HCT116 (cell line): ENCODE measurements around the gene GALNT6. TPM values are rescaled to one million over a fixed set of nuclear protein-coding genes. Genes with fewer than 3 reads are reported as not detected.

ENCODE experiments used
- ATAC-seq: fragments of 200-7000 bp; cut with Tn5 transposase; 2 replicates; pipeline ENCODE4 v1.9.1; 2020; ENCODE audit warnings: mild to moderate bottlenecking, moderate library complexity
- BruUV-seq: library from RNA; stranded (reverse); fragments of 400-500 nt; replicated peaks from 2 replicates; lab custom pipeline; 2021; lab: Mats Ljungman, UMichigan
- CTCF ChIA-PET: fragments of 300-600 bp; sonication (Branson Sonifier 250); formaldehyde crosslinking; loops from one replicate; lab custom pipeline; 2021; ENCODE audit warnings: antibody characterized with exemption; lab: Charles Lee
- POLR2A ChIA-PET: fragments of 300-600, 350-600 bp; sonication (Branson Sonifier 250); formaldehyde crosslinking; loops from one replicate; lab custom pipeline; 2021; ENCODE audit warnings: antibody characterized with exemption; lab: Charles Lee
- RAD21 ChIA-PET, 2 experiments: fragments of 300-600 bp; sonication (Branson Sonifier 250); formaldehyde crosslinking; loops; one replicate each; lab custom pipeline; 2023; ENCODE audit warnings: low total read pairs in 2 of 2; ENCODE audit not compliant: uncharacterized antibody in 2 of 2, unreplicated experiment in 2 of 2, low non-redundant PET in 1 of 2; lab: Charles Lee
- DNase-seq: peaks from one replicate; pipeline ENCODE4 v3.0.0-alpha.2; 2010; ENCODE audit warnings: low read depth, low spot score
- H2AFZ ChIP-seq: fragments of 200-600 bp; shearing (Covaris generic), sonication (generic); 2 replicates; pipeline ENCODE4 v1.6.1; 2017; ENCODE audit warnings: low read depth, mixed run types, mixed read lengths, antibody characterized with exemption, low read length; ENCODE audit not compliant: poor library complexity, severe bottlenecking
- H3K27ac ChIP-seq: 2 replicates; pipeline ENCODE4 v1.5.1; 2012; ENCODE audit warnings: low read depth, low read length
- H3K27me3 ChIP-seq: fragments of 200-600 bp; sonication (generic); 2 replicates; pipeline ENCODE4 v1.6.1; 2016; ENCODE audit warnings: mixed run types, low read length, mixed read lengths; ENCODE audit not compliant: insufficient read depth
- H3K36me3 ChIP-seq, 2 experiments: fragments of 200-500 bp in 1 of 2; fragments of 200-600 bp in 1 of 2; sonication (Bioruptor generic) in 1 of 2; sonication (generic) in 1 of 2; 2 replicates each; pipeline versions ENCODE4 v1.5.1 to v1.6.1; 2014 to 2016; ENCODE audit warnings: low read length in 2 of 2, inconsistent platforms in 1 of 2, mixed read lengths in 1 of 2, mixed run types in 1 of 2; ENCODE audit not compliant: insufficient read depth in 2 of 2, control insufficient read depth in 1 of 2
- H3K4me1 ChIP-seq, 2 experiments: fragments of 200-600 bp in 1 of 2; sonication (generic) in 1 of 2; 2 replicates each; pipeline versions ENCODE4 v1.5.1 to v1.6.1; 2012 to 2017; ENCODE audit warnings: low read length in 2 of 2, inconsistent platforms in 1 of 2, mild to moderate bottlenecking in 1 of 2, mixed read lengths in 1 of 2, mixed run types in 1 of 2, moderate library complexity in 1 of 2; ENCODE audit not compliant: insufficient read depth in 2 of 2, control insufficient read depth in 1 of 2
- H3K4me2 ChIP-seq: fragments of 200-600 bp; sonication (generic); 2 replicates; pipeline ENCODE4 v1.6.1; 2017; ENCODE audit warnings: mixed run types, low read length, mixed read lengths
- H3K4me3 ChIP-seq, 2 experiments: fragments of 200-600 bp in 1 of 2; sonication (generic) in 1 of 2; replicated peaks in 1 of 2; 2 replicates each; pipeline ENCODE4 v1.5.1; 2011 to 2016; ENCODE audit warnings: low read length in 2 of 2, control low read depth in 1 of 2, low read depth in 1 of 2, mild to moderate bottlenecking in 1 of 2, mixed read lengths in 1 of 2, mixed run types in 1 of 2
- H3K79me2 ChIP-seq: fragments of 200-600 bp; sonication (generic); 2 replicates; pipeline ENCODE4 v1.6.1; 2017; ENCODE audit warnings: mild to moderate bottlenecking, mixed run types, low read length, moderate library complexity, mixed read lengths; ENCODE audit not compliant: insufficient read depth
- H3K9ac ChIP-seq: fragments of 200-600 bp; sonication (generic); 2 replicates; pipeline ENCODE4 v1.6.1; 2016; ENCODE audit warnings: low read length, mixed read lengths
- H3K9me2 ChIP-seq: fragments of 200-600 bp; sonication (generic), shearing (Covaris generic); 2 replicates; pipeline ENCODE4 v1.6.1; 2017; ENCODE audit warnings: mixed run types, mild to moderate bottlenecking, moderate library complexity; ENCODE audit not compliant: insufficient read depth
- H3K9me3 ChIP-seq, 2 experiments: fragments of 200-500 bp in 1 of 2; fragments of 200-600 bp in 1 of 2; sonication (Bioruptor generic) in 1 of 2; sonication (generic) in 1 of 2; 2 replicates each; pipeline ENCODE4 v1.6.1; 2014 to 2017; ENCODE audit warnings: low read length in 2 of 2, mixed read lengths in 2 of 2, inconsistent platforms in 1 of 2, low read depth in 1 of 2, mild to moderate bottlenecking in 1 of 2, mixed run types in 1 of 2, moderate library complexity in 1 of 2; ENCODE audit not compliant: control insufficient read depth in 1 of 2, insufficient read depth in 1 of 2
- H4K20me1 ChIP-seq: fragments of 200-600 bp; sonication (generic), shearing (Covaris generic); 2 replicates; pipeline ENCODE4 v1.6.1; 2017; ENCODE audit warnings: mixed run types, mild to moderate bottlenecking, moderate library complexity; ENCODE audit not compliant: insufficient read depth
- CBX3 ChIP-seq: IDR thresholded peaks from 2 replicates; pipeline ENCODE4 v1.6.1; 2012; ENCODE audit warnings: low read depth
- CTCF ChIP-seq, 3 experiments: fragments of 200-600 bp in 1 of 3; sonication (generic) in 1 of 3; IDR thresholded peaks in 2 of 3; conservative IDR thresholded peaks in 1 of 3; 2 replicates each; pipeline ENCODE4 v1.5.1; 2012 to 2017; ENCODE audit warnings: low read depth in 2 of 3, low read length in 2 of 3, antibody characterized with exemption in 1 of 3, borderline replicate concordance in 1 of 3, control low read depth in 1 of 3, mild to moderate bottlenecking in 1 of 3, mixed read lengths in 1 of 3, mixed run types in 1 of 3, moderate library complexity in 1 of 3; ENCODE audit not compliant: insufficient read depth in 1 of 3
- EZH2phosphoT487 ChIP-seq: fragments of 200-600 bp; IDR thresholded peaks from 2 replicates; pipeline ENCODE4 v1.6.1; 2018; ENCODE audit warnings: antibody characterized with exemption, borderline replicate concordance
- RAD21 ChIP-seq: IDR thresholded peaks from 2 replicates; pipeline ENCODE4 v1.6.1; 2012; ENCODE audit warnings: low read depth, mild to moderate bottlenecking
- intact Hi-C: fragments of 100-400 bp; cut with micrococcal nuclease; formaldehyde crosslinking; loops from 2 replicates; pipeline ENCODE4 v1.10.0; 2022
- total RNA-seq: library from RNA; stranded (reverse); gene quantifications from one replicate; pipeline ENCODE4 v1.2.1, GENCODE V29; 2021; ENCODE audit not compliant: unreplicated experiment

Gene GALNT6
- total RNA-seq, 1 experiment from 2014 or later = 16.4 TPM

- intact Hi-C loops = loop anchor here (1.0 to 10.0 kb wide), 7 partner anchors 72 to 837 kb away; partner anchors contain the start of gene DIP2B
- ChIA-PET RAD21 (interaction anchor here (0.5 to 2.2 kb wide), 15 partner anchors 8 to 578 kb away, joined by 3 to 15 read pairs (median 5); partner anchors contain the start of genes ATF1 (in 1 of the 2), DAZAP2 (in 1 of the 2), POU6F1 (in 1 of the 2) and SMAGP (in 1 of the 2)), POLR2A (interaction anchor here (0.6 to 1.3 kb wide), 5 partner anchors 71 to 578 kb away, joined by 3 to 5 read pairs (median 3); partner anchors contain the start of genes ATF1, CSRNP2, DAZAP2 and SMAGP), CTCF (interaction anchor here (0.7 to 2.8 kb wide), 27 partner anchors 9 to 578 kb away, joined by 3 to 25 read pairs (median 5); partner anchors contain the start of genes ATF1, DAZAP2, POU6F1 and SLC11A2)
- Histone ChIP-seq H3K4me3 (peak overlapping the region in 1 of 2 experiments; percentile 24; a peak in 1 of 4 replicates), H3K4me1 (peaks cover 0 to 17% of the 10 kb centered on the region in 2 experiments; a peak in 2 of 4 replicates), H2AFZ (peak overlapping the region; percentile 97), H3K79me2 (no peaks in the 10 kb centered on the region), H3K27me3 (no peaks in the 10 kb centered on the region), H3K36me3 (no peaks in the 10 kb centered on the region), H4K20me1 (no peaks in the 10 kb centered on the region), H3K9ac (peak overlapping the region; percentile 21; the same call in 1 of the 2 replicates), H3K9me2 (no peaks in the 10 kb centered on the region), H3K27ac (no peak overlapping the region), H3K4me2 (peak overlapping the region; percentile 65), H3K9me3 (no peaks in the 10 kb centered on the region)
- DNase-seq = peak; percentile 56
- ATAC-seq = peak; percentile 85
- peak; percentile 59; the same call in 1 of the 2 replicates for TF ChIP-seq CBX3
- peak; percentile 94 to 99 (median 95) for TF ChIP-seq CTCF (IDR thresholded peaks at IDR 0.05 in 2 of 3, conservative IDR thresholded peaks at IDR 0.05 in 1 of 3; ENCODE audit: borderline replicate concordance in 1 of 3, insufficient read depth in 1 of 3, low read depth in 2 of 3, low read length in 2 of 3)
- no peak for TF ChIP-seq EZH2phosphoT487
- TF ChIP-seq RAD21 = peak; percentile 99
- BruUV-seq = no TSS peak
Measured at GRCh38 chr12:51341251-51342007, 49.8 kb downstream of the GALNT6 start.
